Endodermal cell (in vitro differentiated cells): Measurements from ENCODE around the gene AMOTL2. TPM values are rescaled to one million over a fixed set of nuclear protein-coding genes. Genes with fewer than 3 reads are reported as not detected.

ENCODE experiments used
- DNase-seq: peaks from one replicate; pipeline ENCODE4 v3.0.0-alpha.2; 2017
- H3K27ac ChIP-seq: 2 replicates; pipeline ENCODE4 v1.5.1; 2013; ENCODE audit warnings: mild to moderate bottlenecking, low read depth, low read length, moderate library complexity
- H3K27me3 ChIP-seq: 2 replicates; pipeline ENCODE4 v1.6.1; 2013; ENCODE audit warnings: mild to moderate bottlenecking, low read length, moderate library complexity; ENCODE audit not compliant: insufficient read depth, control insufficient read depth, poor library complexity, severe bottlenecking
- H3K36me3 ChIP-seq: 2 replicates; pipeline ENCODE4 v1.7.0; 2013; ENCODE audit warnings: mild to moderate bottlenecking, low read length, moderate library complexity; ENCODE audit not compliant: control insufficient read depth, insufficient read depth
- H3K4me1 ChIP-seq: one replicate; pipeline ENCODE4 v1.7.0; 2013; ENCODE audit warnings: low read length; ENCODE audit not compliant: control insufficient read depth, insufficient read depth
- H3K4me3 ChIP-seq: 2 replicates; pipeline ENCODE4 v1.5.1; 2013; ENCODE audit warnings: mild to moderate bottlenecking, low read length, moderate library complexity
- H3K9ac ChIP-seq: 2 replicates; pipeline ENCODE4 v1.6.1; 2013; ENCODE audit warnings: mild to moderate bottlenecking, low read length, moderate library complexity; ENCODE audit not compliant: poor library complexity, severe bottlenecking; ENCODE audit errors: extremely low read depth
- H3K9me3 ChIP-seq: 2 replicates; pipeline ENCODE4 v1.6.1; 2013; ENCODE audit warnings: mild to moderate bottlenecking, low read length, moderate library complexity; ENCODE audit not compliant: control insufficient read depth
- H3K27ac Mint-ChIP-seq: 2 replicates; pipeline ENCODE4 v1.8.0; 2020; ENCODE audit warnings: mixed read lengths
- H3K27me3 Mint-ChIP-seq: 2 replicates; pipeline ENCODE4 v1.8.0; 2021; ENCODE audit warnings: mild to moderate bottlenecking, mixed read lengths; ENCODE audit not compliant: insufficient read depth
- H3K36me3 Mint-ChIP-seq: 2 replicates; pipeline ENCODE4 v1.8.0; 2020; ENCODE audit warnings: low read depth, mixed read lengths
- H3K4me1 Mint-ChIP-seq: 2 replicates; pipeline ENCODE4 v1.8.0; 2020; ENCODE audit warnings: mixed read lengths
- H3K4me3 Mint-ChIP-seq: 2 replicates; pipeline ENCODE4 v1.8.0; 2020; ENCODE audit warnings: mild to moderate bottlenecking, moderate library complexity, mixed read lengths
- H3K9me3 Mint-ChIP-seq: 2 replicates; pipeline ENCODE4 v1.8.0; 2020; ENCODE audit warnings: mild to moderate bottlenecking, mixed read lengths
- CTCF ChIP-seq: fragments of 200-600 bp; sonication (generic); conservative IDR thresholded peaks from 2 replicates; pipeline ENCODE4 v1.5.0; 2021; ENCODE audit warnings: antibody characterized with exemption, mild to moderate bottlenecking
- WGBS, 2 experiments: methylation state at CpG; one replicate each; pipeline versions ENCODE4 v1.1.5 to v1.1.7; 2013; ENCODE audit warnings: missing lambda C conversion rate in 2 of 2, mixed read lengths in 1 of 2; ENCODE audit not compliant: insufficient coverage in 1 of 2, insufficient read length in 1 of 2; 5-methylcytosine and 5-hydroxymethylcytosine counted together
- total RNA-seq, 2 donors: library from RNA; stranded (reverse); fragmentation: NEBNext Ultra II Directional in 1 of 2; extraction: Animal tissue kit (Norgen Biotek cat#: 25700) in 1 of 2; gene quantifications; 2 replicates in 1 of 2; 3 replicates in 1 of 2; pipeline ENCODE4 v1.2.1, GENCODE V29; 2021

AMOTL2 gene
- total RNA-seq, 2 donors from 2014 or later: 109 to 153 TPM

DNA sequence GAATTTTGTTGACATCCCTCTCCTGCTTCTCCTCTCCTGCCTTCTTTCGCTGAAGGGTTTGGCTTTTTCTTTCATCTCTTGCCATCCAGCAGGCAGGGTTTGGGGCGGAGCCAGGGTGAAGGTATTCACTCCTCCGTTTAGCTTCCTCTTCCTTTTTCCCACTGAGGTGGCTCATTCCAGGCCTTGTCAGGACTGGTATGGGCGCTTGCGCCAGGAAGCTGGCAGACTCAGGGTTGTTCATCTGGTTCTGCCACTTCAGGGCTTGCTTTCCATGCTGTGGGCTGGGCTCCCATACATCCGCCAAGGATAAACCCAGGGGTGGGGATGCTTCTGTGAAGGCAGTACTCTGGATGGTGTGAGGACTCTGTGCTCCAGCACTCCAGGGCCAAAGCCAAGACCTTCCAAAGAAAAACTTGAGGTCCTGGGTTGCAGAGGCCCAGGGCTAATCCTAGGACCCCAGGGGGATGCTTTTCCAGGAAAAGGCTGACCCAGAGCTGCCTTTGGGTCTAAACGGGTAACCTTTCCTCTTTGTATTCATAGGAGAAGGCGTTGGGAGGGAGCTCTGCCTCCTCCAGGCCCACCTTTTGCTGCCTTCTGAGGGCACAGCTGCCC lies 7.7 kb upstream of the AMOTL2 start:
- no peaks in the 10 kb centered on the region for H3K4me1 ChIP-seq
- H3K4me3 Mint-ChIP-seq: no peak overlapping the region
- 69 to 73% methylated on average over 7 to 8 of the region's 8 CpGs for WGBS, 2 experiments
- no peak overlapping the region for H3K27ac Mint-ChIP-seq
- H3K9me3 Mint-ChIP-seq: no peaks in the 10 kb centered on the region
- no peaks in the 10 kb centered on the region for H3K36me3 ChIP-seq
- no peak overlapping the region for H3K4me3 ChIP-seq
- peaks cover 23% of the 10 kb centered on the region for H3K4me1 Mint-ChIP-seq
- no peaks in the 10 kb centered on the region for H3K9me3 ChIP-seq
- H3K27ac ChIP-seq: no peak overlapping the region
- no peak for TF ChIP-seq CTCF
- H3K27me3 Mint-ChIP-seq: peaks cover 18% of the 10 kb centered on the region
- no peaks in the 10 kb centered on the region for H3K36me3 Mint-ChIP-seq
- H3K9ac ChIP-seq: no peak overlapping the region
- no peaks in the 10 kb centered on the region for H3K27me3 ChIP-seq
- DNase-seq: peak; percentile 79

DNA sequence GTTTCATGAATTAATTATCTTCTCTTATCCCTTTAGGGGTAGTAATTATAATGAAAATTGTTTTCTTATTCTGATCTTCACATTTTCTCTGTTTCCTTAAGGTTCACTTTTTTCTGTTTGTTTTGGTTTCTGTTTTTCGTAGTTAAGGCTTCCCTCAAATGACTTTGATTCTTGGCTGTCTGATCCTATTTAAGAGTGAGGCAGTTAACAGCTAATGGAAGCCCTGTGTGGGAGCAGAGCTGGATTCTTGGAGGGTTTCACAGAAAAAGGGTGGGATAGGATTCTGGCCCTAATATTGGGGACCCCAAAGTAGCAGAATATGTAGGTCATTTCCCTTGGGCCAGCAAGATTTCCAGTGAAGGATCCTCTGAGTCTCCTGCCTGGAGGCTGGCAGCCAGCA lies 6.8 kb upstream of the AMOTL2 start:
- Histone ChIP-seq H3K4me1 (no peaks in the 10 kb centered on the region), H3K9me3 (no peaks in the 10 kb centered on the region), H3K27me3 (no peaks in the 10 kb centered on the region), H3K36me3 (no peaks in the 10 kb centered on the region), H3K9ac (no peak overlapping the region), H3K4me3 (no peak overlapping the region), H3K27ac (no peak overlapping the region)
- Mint-ChIP-seq H3K27me3 (peaks cover 27% of the 10 kb centered on the region), H3K9me3 (no peaks in the 10 kb centered on the region), H3K36me3 (no peaks in the 10 kb centered on the region), H3K4me1 (peaks cover 28% of the 10 kb centered on the region), H3K27ac (no peak overlapping the region), H3K4me3 (no peak overlapping the region)
- 82 to 100% methylated on average over 1 of the region's 1 CpG for WGBS, 2 experiments
- TF ChIP-seq CTCF: no peak
- no peak for DNase-seq

DNA sequence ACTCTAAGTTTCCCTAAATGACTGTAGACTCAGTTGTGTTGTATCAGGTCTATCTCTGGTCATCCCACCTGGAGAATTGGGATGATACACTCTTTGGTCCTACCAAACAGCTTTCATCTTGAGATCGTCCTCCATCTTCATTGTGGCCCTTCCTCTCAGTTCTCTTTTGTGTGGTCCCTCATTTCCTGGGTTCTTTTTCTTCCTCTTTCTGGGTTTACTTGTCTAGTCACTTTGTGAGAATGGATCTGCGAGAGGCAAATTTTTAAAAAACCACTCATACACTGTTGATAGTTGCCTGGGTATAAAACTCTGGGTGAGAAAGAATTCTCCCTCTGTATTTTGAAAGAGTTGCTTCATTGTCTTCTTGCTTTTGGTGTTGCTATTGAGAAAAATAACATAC lies 6.0 kb upstream of the AMOTL2 start:
- H3K27ac Mint-ChIP-seq: no peak overlapping the region
- H3K27me3 Mint-ChIP-seq: peaks cover 30% of the 10 kb centered on the region
- Histone ChIP-seq H3K9ac (no peak overlapping the region), H3K27ac (no peak overlapping the region), H3K9me3 (no peaks in the 10 kb centered on the region), H3K4me3 (no peak overlapping the region), H3K4me1 (peaks cover 4% of the 10 kb centered on the region), H3K36me3 (no peaks in the 10 kb centered on the region), H3K27me3 (no peaks in the 10 kb centered on the region)
- no peaks in the 10 kb centered on the region for H3K9me3 Mint-ChIP-seq
- 83 to 93% methylated on average over 1 to 2 of the region's 2 CpGs for WGBS, 2 experiments
- DNase-seq: no peak
- H3K4me1 Mint-ChIP-seq: peaks cover 33% of the 10 kb centered on the region
- H3K36me3 Mint-ChIP-seq: no peaks in the 10 kb centered on the region
- H3K4me3 Mint-ChIP-seq: no peak overlapping the region
- TF ChIP-seq CTCF: no peak
